ENCODE data around the gene GSC2. TPM values are rescaled to one million over a fixed set of nuclear protein-coding genes. Genes with fewer than 3 reads are reported as not detected.
A peak's percentile ranks its signal among the peaks of the same experiment; 100 is the strongest.

The GSC2 gene, protein sequence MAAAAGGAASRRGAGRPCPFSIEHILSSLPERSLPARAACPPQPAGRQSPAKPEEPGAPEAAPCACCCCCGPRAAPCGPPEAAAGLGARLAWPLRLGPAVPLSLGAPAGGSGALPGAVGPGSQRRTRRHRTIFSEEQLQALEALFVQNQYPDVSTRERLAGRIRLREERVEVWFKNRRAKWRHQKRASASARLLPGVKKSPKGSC
- total RNA-seq: not detected

DNA sequence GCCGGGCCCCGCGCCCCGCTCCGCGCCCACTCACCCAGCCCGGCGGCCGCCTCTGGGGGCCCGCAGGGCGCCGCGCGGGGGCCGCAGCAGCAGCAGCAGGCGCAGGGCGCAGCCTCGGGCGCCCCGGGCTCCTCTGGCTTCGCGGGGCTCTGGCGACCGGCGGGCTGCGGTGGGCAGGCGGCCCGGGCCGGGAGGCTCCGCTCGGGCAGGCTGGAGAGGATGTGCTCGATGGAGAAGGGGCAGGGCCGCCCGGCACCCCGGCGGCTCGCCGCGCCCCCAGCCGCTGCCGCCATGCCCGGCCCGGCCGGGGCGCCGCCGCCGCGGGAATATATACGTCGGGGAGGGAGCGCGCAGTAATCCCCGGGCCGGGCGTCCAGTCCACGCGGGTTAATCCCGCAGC lies at the start of gene GSC2:
Gene GSC2, minus strand, starts transcription at position 302 of the 400 bp plus-strand sequence. Its CDS starts 9 bp downstream, at position 293.
- DNase-seq: no peak
- H3K36me3 ChIP-seq: no peaks in the 10 kb centered on the region
- peaks cover 36% of the 10 kb centered on the region for H3K27me3 ChIP-seq
- H3K9ac ChIP-seq (ENCODE audit: low read depth in 2 of 2, low read length in 2 of 2): no peak within 1 kb of the TSS
- intact Hi-C loops (cut with DNase I): loop anchor here (5.0 kb wide), 1 partner anchor 482 kb away; no protein-coding TSS in a partner anchor
- H3K4me1 ChIP-seq: no peaks in the 10 kb centered on the region
- H3K9me3 ChIP-seq: no peaks in the 10 kb centered on the region
- no peak within 1 kb of the TSS for H3K27ac ChIP-seq
- TF ChIP-seq, protein P1, sequence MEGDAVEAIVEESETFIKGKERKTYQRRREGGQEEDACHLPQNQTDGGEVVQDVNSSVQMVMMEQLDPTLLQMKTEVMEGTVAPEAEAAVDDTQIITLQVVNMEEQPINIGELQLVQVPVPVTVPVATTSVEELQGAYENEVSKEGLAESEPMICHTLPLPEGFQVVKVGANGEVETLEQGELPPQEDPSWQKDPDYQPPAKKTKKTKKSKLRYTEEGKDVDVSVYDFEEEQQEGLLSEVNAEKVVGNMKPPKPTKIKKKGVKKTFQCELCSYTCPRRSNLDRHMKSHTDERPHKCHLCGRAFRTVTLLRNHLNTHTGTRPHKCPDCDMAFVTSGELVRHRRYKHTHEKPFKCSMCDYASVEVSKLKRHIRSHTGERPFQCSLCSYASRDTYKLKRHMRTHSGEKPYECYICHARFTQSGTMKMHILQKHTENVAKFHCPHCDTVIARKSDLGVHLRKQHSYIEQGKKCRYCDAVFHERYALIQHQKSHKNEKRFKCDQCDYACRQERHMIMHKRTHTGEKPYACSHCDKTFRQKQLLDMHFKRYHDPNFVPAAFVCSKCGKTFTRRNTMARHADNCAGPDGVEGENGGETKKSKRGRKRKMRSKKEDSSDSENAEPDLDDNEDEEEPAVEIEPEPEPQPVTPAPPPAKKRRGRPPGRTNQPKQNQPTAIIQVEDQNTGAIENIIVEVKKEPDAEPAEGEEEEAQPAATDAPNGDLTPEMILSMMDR (IDR thresholded peaks at IDR 0.05): no peak
- H3K4me3 ChIP-seq: peak within 1 kb of the TSS; percentile 7

DNA sequence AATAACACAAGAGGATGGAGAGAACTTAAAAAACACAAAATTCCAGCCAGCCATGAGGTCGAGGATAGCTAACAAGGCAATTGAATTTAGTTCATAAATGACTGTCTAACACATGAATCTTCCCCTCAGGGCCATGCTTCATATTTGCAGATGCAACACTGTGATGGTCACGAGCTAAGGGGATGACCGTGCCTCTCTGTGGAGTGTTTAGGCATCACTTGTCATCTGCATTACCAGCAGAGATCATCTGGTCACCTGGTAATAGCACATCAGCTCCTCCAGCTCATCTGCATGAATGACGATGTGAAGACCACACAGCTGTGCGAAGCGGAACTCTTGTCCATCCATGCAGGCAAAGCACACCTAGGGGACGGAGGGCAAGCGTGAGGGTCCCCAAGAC lies 49.4 kb upstream of the GSC2 start:
- Histone ChIP-seq H3K27me3 (no peaks in the 10 kb centered on the region), H3K9ac (ENCODE audit: low read depth in 2 of 2, low read length in 2 of 2) (no peak overlapping the region), H3K4me3 (no peak overlapping the region), H3K36me3 (no peaks in the 10 kb centered on the region), H3K9me3 (no peaks in the 10 kb centered on the region), H3K27ac (no peak overlapping the region), H3K4me1 (no peaks in the 10 kb centered on the region)
- TF ChIP-seq, protein P1 (IDR thresholded peaks at IDR 0.05): no peak
- no peak for DNase-seq
- intact Hi-C loops (cut with DNase I): no loop called here

DNA sequence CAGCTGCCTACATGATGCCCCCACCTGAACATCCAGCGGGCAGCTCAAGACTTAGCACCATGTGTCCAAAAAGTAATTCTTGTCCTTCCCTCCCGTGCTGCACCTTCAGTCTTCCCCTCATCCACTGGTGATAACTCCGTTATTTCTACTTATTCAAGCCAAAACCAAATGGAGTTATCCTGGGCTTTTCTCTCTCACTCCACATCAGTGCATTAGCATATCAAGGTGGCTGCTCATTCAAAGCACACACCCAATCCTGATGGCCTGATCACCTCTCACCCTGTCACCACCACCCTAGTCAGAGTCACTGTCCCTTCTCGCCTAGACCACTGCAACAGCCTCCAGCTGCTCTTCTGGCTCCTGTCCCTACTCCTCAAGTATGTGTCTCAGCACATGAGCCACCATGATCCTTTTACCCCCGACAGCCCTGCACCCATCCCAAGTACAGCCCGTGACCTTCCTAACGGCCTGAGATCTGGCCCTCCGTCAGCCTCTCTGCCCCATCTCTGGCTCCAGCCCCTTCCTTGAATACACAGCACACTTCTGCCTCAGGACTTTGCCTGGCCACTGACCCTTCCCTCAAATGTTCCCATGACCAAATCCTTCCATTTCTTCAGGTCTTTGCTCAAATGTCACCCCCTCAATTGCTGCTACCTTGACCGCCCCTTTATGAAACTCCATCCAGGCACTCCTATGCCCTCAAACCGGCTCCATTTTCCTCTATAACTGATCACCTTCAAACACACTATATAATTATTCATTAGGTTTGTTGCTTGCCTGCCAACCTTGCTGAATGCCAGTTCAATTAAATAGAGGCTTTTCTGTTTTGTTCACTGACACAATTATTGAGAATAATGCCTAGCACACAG lies 48.1 kb upstream of the GSC2 start:
- TF ChIP-seq, protein P1 (IDR thresholded peaks at IDR 0.05): no peak
- no peaks in the 10 kb centered on the region for H3K9me3 ChIP-seq
- no peaks in the 10 kb centered on the region for H3K36me3 ChIP-seq
- H3K27ac ChIP-seq: no peak overlapping the region
- no peaks in the 10 kb centered on the region for H3K27me3 ChIP-seq
- no peak overlapping the region for H3K4me3 ChIP-seq
- no peak overlapping the region for H3K9ac ChIP-seq (ENCODE audit: low read depth in 2 of 2, low read length in 2 of 2)
- no peaks in the 10 kb centered on the region for H3K4me1 ChIP-seq
- intact Hi-C loops (cut with DNase I): no loop called here
- no peak for DNase-seq

DNA sequence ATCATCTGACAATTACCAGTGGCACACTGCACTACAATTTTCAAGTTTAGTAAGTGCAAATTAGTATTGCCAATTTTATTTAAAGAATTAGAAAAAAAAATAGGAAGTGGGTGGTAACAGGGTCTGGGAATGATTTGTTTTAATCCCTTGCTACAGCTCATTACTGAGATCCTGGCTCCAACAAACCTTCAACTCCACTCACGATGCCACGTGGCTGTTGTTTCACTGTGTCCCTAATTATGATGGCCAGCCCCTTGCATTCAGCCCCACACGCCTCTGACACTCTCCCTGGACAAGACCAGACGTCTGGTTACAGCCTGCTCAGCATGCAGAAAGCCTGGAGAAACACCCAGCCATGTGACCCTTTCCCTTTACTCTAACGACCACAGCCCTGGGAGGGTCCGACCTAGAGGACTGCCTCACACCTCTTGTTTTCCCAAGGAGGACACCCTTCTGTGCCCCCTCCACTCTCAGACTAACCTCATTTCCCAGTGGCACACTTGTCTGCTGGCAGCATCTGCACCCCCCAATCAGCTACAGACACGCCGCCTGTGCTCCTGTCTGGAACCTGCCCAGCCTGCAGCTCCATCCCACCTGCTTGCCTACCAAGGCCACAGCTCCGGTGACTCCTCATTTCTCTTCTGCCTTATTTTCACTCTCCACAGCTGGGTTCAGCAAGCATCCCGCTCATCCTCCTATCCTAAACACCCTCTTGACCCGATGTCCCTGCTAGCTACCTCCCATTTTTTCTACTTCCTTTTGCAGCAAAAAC lies 46.9 kb upstream of the GSC2 start:
- no peaks in the 10 kb centered on the region for H3K9me3 ChIP-seq
- H3K27me3 ChIP-seq: no peaks in the 10 kb centered on the region
- H3K9ac ChIP-seq (ENCODE audit: low read depth in 2 of 2, low read length in 2 of 2): no peak overlapping the region
- intact Hi-C loops (cut with DNase I): no loop called here
- DNase-seq: no peak
- no peaks in the 10 kb centered on the region for H3K36me3 ChIP-seq
- no peak overlapping the region for H3K4me3 ChIP-seq
- H3K4me1 ChIP-seq: no peaks in the 10 kb centered on the region
- TF ChIP-seq, protein P1 (IDR thresholded peaks at IDR 0.05): no peak
- H3K27ac ChIP-seq: no peak overlapping the region
